Measurements from ENCODE around the gene DYNC1H1. TPM values are rescaled to one million over a fixed set of nuclear protein-coding genes. Genes with fewer than 3 reads are reported as not detected.

The DYNC1H1 gene
- total and polyA plus RNA-seq, 2 of the 13 experiments (the other 11 are each of a cell fraction or from before 2014, with no cell fraction given), result 74.4 to 239 TPM

DNA sequence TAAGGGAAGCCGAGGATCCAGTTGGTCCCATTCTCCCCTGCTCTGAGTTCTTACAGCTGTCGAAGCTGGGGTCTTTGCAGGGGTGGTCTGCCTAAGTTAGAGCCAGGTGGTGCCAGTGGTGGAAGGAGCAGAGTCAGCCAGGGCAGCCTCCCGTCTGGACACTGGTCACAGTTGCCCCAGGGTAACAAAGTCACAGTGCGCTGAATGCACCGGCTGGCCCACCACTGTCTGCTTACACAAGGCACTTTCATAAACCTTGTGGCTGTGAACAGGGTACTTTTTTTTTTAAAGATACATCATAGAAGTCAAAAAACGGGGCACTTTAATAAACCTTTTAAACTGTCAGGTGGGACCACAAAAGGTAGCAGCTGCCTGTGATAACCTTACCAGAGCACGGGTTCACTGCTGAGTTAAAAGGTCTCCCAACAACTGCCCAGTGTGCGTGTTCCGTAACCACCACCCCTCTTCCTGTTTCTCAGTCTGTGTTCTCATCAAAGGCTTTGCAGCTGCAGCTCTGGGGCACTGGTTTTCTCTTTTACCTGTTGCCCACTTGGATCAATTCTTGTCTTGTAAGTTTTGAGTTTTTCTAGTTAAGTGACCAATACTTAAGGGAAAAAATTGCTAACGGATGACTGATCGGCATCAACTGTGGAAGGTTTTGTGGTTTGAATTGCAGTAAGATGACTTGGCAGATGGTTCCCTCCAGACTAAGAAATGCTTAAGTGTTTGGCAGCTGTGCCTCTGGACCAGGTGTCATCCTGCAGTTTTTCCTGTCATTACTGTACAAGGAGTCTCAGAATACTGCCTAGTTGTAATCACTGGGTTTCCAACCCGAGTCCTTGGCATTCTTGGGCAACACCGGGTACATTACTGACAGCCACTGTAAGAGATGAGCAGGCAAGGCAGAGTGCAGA, 55.9 kb downstream of the DYNC1H1 start:
- no peaks in the 10 kb centered on the region for H3K79me2 ChIP-seq (ENCODE audit: insufficient read depth, low read length)
- intact Hi-C loops (cut with micrococcal nuclease; ENCODE audit: unreplicated experiment), result no loop called here
- no peak overlapping the region for H2AFZ ChIP-seq (ENCODE audit: low read length)
- no peak overlapping the region for H3K9ac ChIP-seq (ENCODE audit: insufficient read depth, low read depth, low read length)
- no TSS peak for BruUV-seq (replicated peaks)
- POLR2A ChIA-PET, result no interaction called here
- peaks cover 30 to 78% of the 10 kb centered on the region in 2 experiments for H3K36me3 ChIP-seq (replicated peaks in 1 of 2; ENCODE audit: control insufficient read depth in 1 of 2, insufficient read depth in 2 of 2, low read length in 2 of 2)
- H3K4me3 ChIP-seq (replicated peaks in 1 of 3; ENCODE audit: insufficient read depth in 1 of 3, low read depth in 2 of 3, low read length in 3 of 3), result no peak overlapping the region
- H3K27ac ChIP-seq (ENCODE audit: extremely low read length, insufficient read depth, low read length), result no peak overlapping the region
- H3K4me2 ChIP-seq (ENCODE audit: low read depth, low read length), result no peak overlapping the region
- H3K27me3 ChIP-seq (ENCODE audit: control insufficient read depth in 1 of 2, insufficient read depth in 2 of 2, low read length in 2 of 2), result no peaks in the 10 kb centered on the region
- in situ Hi-C loops (cut with HindIII; ENCODE audit: extremely low pct_ligation_motif_present, low pct_unique_long_range_greater_than_20kb), result no loop called here
- WGBS (ENCODE audit: low lambda C conversion rate), result 96% methylated on average over 13 of the region's 13 CpGs
- no peak for DNase-seq (ENCODE audit: low spot score)
- ATAC-seq, result no peak
- no peaks in the 10 kb centered on the region for H3K9me3 ChIP-seq (ENCODE audit: low read length)
- no peaks in the 10 kb centered on the region for H4K20me1 ChIP-seq (ENCODE audit: insufficient read depth, low read length)
- no peak for FAIRE-seq
- H3K4me1 ChIP-seq (ENCODE audit: insufficient read depth, low read length), result no peaks in the 10 kb centered on the region
- CTCF ChIA-PET (ENCODE audit: low intra/inter-chr PET ratio, low total read pairs), result no interaction called here
- TF ChIP-seq ZNF124 (CRISPR knock-in tag; IDR thresholded peaks at IDR 0.05) (no peak), SIX4 (CRISPR knock-in tag; IDR thresholded peaks at IDR 0.05) (no peak), ZNF558 (CRISPR knock-in tag; IDR thresholded peaks at IDR 0.05; ENCODE audit: borderline replicate concordance) (no peak), ZNF781 (CRISPR knock-in tag; IDR thresholded peaks at IDR 0.05; ENCODE audit: borderline replicate concordance, not compliant biosample characterization) (no peak), SNRNP70 (IDR thresholded peaks at IDR 0.05; ENCODE audit: low read depth, low read length) (no peak), PRPF4 (IDR thresholded peaks at IDR 0.05; ENCODE audit: low read depth, low read length, poor library complexity, severe bottlenecking) (no peak), MATR3 (CRISPR knock-in tag; IDR thresholded peaks at IDR 0.05) (no peak), MEF2D (CRISPR knock-in tag; IDR thresholded peaks at IDR 0.05) (no peak), KDM4B (CRISPR knock-in tag; IDR thresholded peaks at IDR 0.05) (no peak), XRCC5 (optimal IDR thresholded peaks at IDR 0.05; ENCODE audit: low read length) (no peak), TRIM24 (CRISPR knock-in tag; IDR thresholded peaks at IDR 0.05) (no peak), FIP1L1 (IDR thresholded peaks at IDR 0.05; ENCODE audit: borderline replicate concordance, insufficient read depth, low read depth, low read length) (no peak), EHMT2 (IDR thresholded peaks at IDR 0.05; ENCODE audit: borderline replicate concordance, low read depth, low read length) (no peak)
- TF ChIP-seq, protein P1, sequence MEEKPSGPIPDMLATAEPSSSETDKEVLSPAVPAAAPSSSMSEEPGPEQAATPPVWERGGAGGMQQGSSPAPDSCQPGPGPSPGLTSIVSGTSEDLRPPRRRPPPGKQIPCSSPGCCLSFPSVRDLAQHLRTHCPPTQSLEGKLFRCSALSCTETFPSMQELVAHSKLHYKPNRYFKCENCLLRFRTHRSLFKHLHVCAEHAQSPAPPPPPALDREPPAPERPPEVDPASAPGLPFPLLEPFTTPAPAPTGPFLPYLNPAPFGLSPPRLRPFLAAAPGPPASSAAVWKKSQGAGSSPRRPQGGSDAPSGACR (CRISPR knock-in tag; IDR thresholded peaks at IDR 0.05), result no peak
- TF ChIP-seq, protein P2, sequence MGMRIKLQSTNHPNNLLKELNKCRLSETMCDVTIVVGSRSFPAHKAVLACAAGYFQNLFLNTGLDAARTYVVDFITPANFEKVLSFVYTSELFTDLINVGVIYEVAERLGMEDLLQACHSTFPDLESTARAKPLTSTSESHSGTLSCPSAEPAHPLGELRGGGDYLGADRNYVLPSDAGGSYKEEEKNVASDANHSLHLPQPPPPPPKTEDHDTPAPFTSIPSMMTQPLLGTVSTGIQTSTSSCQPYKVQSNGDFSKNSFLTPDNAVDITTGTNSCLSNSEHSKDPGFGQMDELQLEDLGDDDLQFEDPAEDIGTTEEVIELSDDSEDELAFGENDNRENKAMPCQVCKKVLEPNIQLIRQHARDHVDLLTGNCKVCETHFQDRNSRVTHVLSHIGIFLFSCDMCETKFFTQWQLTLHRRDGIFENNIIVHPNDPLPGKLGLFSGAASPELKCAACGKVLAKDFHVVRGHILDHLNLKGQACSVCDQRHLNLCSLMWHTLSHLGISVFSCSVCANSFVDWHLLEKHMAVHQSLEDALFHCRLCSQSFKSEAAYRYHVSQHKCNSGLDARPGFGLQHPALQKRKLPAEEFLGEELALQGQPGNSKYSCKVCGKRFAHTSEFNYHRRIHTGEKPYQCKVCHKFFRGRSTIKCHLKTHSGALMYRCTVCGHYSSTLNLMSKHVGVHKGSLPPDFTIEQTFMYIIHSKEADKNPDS (CRISPR knock-in tag; IDR thresholded peaks at IDR 0.05), result no peak
